IMR-90 (cell line): Measurements from ENCODE around the gene RAPGEF5. TPM values are rescaled to one million over a fixed set of nuclear protein-coding genes. Genes with fewer than 3 reads are reported as not detected.

Source experiments
- ATAC-seq: fragments of 200-7000 bp; cut with Tn5 transposase; 2 replicates; pipeline ENCODE4 v1.9.1; 2020; ENCODE audit warnings: low read depth, mild to moderate bottlenecking, moderate library complexity
- BruUV-seq: library from RNA; stranded (reverse); fragments of 400-500 nt; replicated peaks from 2 replicates; lab custom pipeline; 2021; lab: Mats Ljungman, UMichigan
- CTCF ChIA-PET: fragments of 300-600 bp; formaldehyde crosslinking; extraction: SDS; loops from one replicate; lab custom pipeline; 2021; ENCODE audit warnings: antibody characterized with exemption; lab: Yijun Ruan, JAX
- POLR2A ChIA-PET: fragments of 300-600 bp; sonication (Branson Sonifier 250); formaldehyde crosslinking; loops from one replicate; lab custom pipeline; 2022; ENCODE audit warnings: antibody characterized with exemption; ENCODE audit not compliant: unreplicated experiment; lab: Charles Lee
- DNase-seq: peaks from one replicate; pipeline ENCODE4 v3.0.0; 2013
- H2AFZ ChIP-seq: replicated peaks from 2 replicates; pipeline ENCODE3; 2013; ENCODE audit warnings: low read length, mild to moderate bottlenecking; ENCODE audit not compliant: poor library complexity
- H2AK5ac ChIP-seq: 2 replicates; pipeline ENCODE4 v1.6.1; 2013; ENCODE audit warnings: low read depth, low read length, inconsistent platforms
- H2AK9ac ChIP-seq: replicated peaks from 2 replicates; pipeline ENCODE3; 2013; ENCODE audit warnings: mild to moderate bottlenecking, low read depth, low read length, moderate library complexity; ENCODE audit not compliant: poor library complexity
- H2BK120ac ChIP-seq: 2 replicates; pipeline ENCODE4 v1.6.1; 2013; ENCODE audit warnings: low read depth, low read length, inconsistent platforms
- H2BK15ac ChIP-seq: 3 replicates; pipeline ENCODE4 v1.6.1; 2013; ENCODE audit warnings: low read depth, low read length, inconsistent platforms
- H2BK20ac ChIP-seq: 2 replicates; pipeline ENCODE4 v1.6.1; 2013; ENCODE audit warnings: low read depth, mild to moderate bottlenecking, inconsistent platforms, low read length, moderate library complexity
- H2BK5ac ChIP-seq: 2 replicates; pipeline ENCODE4 v1.6.1; 2013; ENCODE audit warnings: mild to moderate bottlenecking, low read depth, low read length, inconsistent platforms; ENCODE audit not compliant: poor library complexity, severe bottlenecking
- H3K14ac ChIP-seq: replicated peaks from 2 replicates; pipeline ENCODE4 v1.6.1; 2013; ENCODE audit warnings: low read depth, low read length, inconsistent platforms
- H3K18ac ChIP-seq: 2 replicates; pipeline ENCODE4 v1.6.1; 2013; ENCODE audit warnings: low read depth, low read length, control low read depth
- H3K23ac ChIP-seq: 2 replicates; pipeline ENCODE4 v1.6.1; 2013; ENCODE audit warnings: low read depth, low read length, inconsistent platforms
- H3K27ac ChIP-seq: 2 replicates; pipeline ENCODE4 v1.5.1; 2013; ENCODE audit warnings: mild to moderate bottlenecking, control low read depth, low read length; ENCODE audit not compliant: insufficient read depth
- H3K27me3 ChIP-seq: 2 replicates; pipeline ENCODE4 v1.6.1; 2013; ENCODE audit warnings: low read length; ENCODE audit not compliant: control insufficient read depth, insufficient read depth
- H3K36me3 ChIP-seq: 2 replicates; pipeline ENCODE4 v1.6.1; 2013; ENCODE audit warnings: low read length, mixed read lengths; ENCODE audit not compliant: control insufficient read depth, insufficient read depth
- H3K4ac ChIP-seq: 2 replicates; pipeline ENCODE4 v1.6.1; 2013; ENCODE audit warnings: low read depth, low read length, inconsistent platforms
- H3K4me1 ChIP-seq: 2 replicates; pipeline ENCODE4 v1.6.1; 2013; ENCODE audit warnings: low read length, mixed read lengths; ENCODE audit not compliant: control insufficient read depth, insufficient read depth
- H3K4me2 ChIP-seq: 2 replicates; pipeline ENCODE4 v1.6.1; 2013; ENCODE audit warnings: low read depth, mild to moderate bottlenecking, control low read depth, low read length, moderate library complexity
- H3K4me3 ChIP-seq: 2 replicates; pipeline ENCODE4 v1.5.1; 2013; ENCODE audit warnings: low read depth, mild to moderate bottlenecking, control low read depth, low read length, moderate library complexity; ENCODE audit not compliant: insufficient read depth
- H3K56ac ChIP-seq: 2 replicates; pipeline ENCODE4 v1.6.1; 2013; ENCODE audit warnings: low read length, inconsistent platforms; ENCODE audit not compliant: insufficient read depth; ENCODE audit errors: extremely low read depth
- H3K79me1 ChIP-seq, 2 experiments: 2 replicates each; pipeline ENCODE4 v1.6.1; 2013; ENCODE audit warnings: low read length in 2 of 2, inconsistent platforms in 1 of 2, low read depth in 1 of 2
- H3K9ac ChIP-seq: 2 replicates; pipeline ENCODE4 v1.6.1; 2013; ENCODE audit warnings: low read depth, low read length, control low read depth
- H3K9me1 ChIP-seq: 2 replicates; pipeline ENCODE4 v1.6.1; 2013; ENCODE audit warnings: low read length, inconsistent platforms; ENCODE audit not compliant: insufficient read depth
- H3K9me3 ChIP-seq: 2 replicates; pipeline ENCODE4 v1.6.1; 2013; ENCODE audit warnings: low read length; ENCODE audit not compliant: control insufficient read depth, insufficient read depth
- H4K20me1 ChIP-seq: 2 replicates; pipeline ENCODE4 v1.6.1; 2013; ENCODE audit warnings: low read length, inconsistent platforms; ENCODE audit not compliant: insufficient read depth
- H4K5ac ChIP-seq: 2 replicates; pipeline ENCODE4 v1.6.1; 2013; ENCODE audit warnings: mild to moderate bottlenecking, low read depth, low read length, control low read depth
- H4K8ac ChIP-seq, 2 experiments: 2 replicates each; pipeline ENCODE4 v1.6.1; 2013; ENCODE audit warnings: low read depth in 2 of 2, low read length in 2 of 2, control low read depth in 1 of 2, inconsistent platforms in 1 of 2
- H4K91ac ChIP-seq: 2 replicates; pipeline ENCODE4 v1.6.1; 2013; ENCODE audit warnings: low read depth, low read length, inconsistent platforms; ENCODE audit not compliant: insufficient read depth
- BHLHE40 ChIP-seq: fragments of 150-350 bp; IDR thresholded peaks from 2 replicates; pipeline ENCODE4 v1.6.1; 2016; ENCODE audit warnings: mild to moderate bottlenecking, low read depth, low read length
- MAFK ChIP-seq: IDR thresholded peaks from 2 replicates; pipeline ENCODE4 v1.6.1; 2012; ENCODE audit warnings: low read depth, low read length, improper control_type of control experiment
- NFE2L2 ChIP-seq: fragments of 150-350 bp; IDR thresholded peaks from 2 replicates; pipeline ENCODE4 v1.6.1; 2016; ENCODE audit warnings: low read depth, mild to moderate bottlenecking, low read length
- RFX5 ChIP-seq: IDR thresholded peaks from 2 replicates; pipeline ENCODE4 v1.8.0; 2012; ENCODE audit warnings: low read depth, mild to moderate bottlenecking, low read length, moderate library complexity
- WGBS, 2 experiments: methylation state at CpG; one replicate each; pipeline versions ENCODE4 v1.1.5 to v1.1.7; 2013; ENCODE audit warnings: missing lambda C conversion rate in 2 of 2; ENCODE audit not compliant: insufficient read length in 1 of 2; ENCODE audit errors: extremely low coverage in 2 of 2; 5-methylcytosine and 5-hydroxymethylcytosine counted together
- dilution Hi-C: fragments of 300-500 bp; cut with HindIII; formaldehyde crosslinking; loops from one replicate; pipeline ENCODE4 v1.14.3; 2018; ENCODE audit warnings: low sequenced_read_pairs; ENCODE audit not compliant: unreplicated experiment
- in situ Hi-C: fragments of 300-500 bp; cut with MboI; formaldehyde crosslinking; loops from 3 replicates; pipeline ENCODE4 v1.14.3; 2019; ENCODE audit warnings: low sequenced_read_pairs, inconsistent platforms, mixed read lengths
- intact Hi-C: fragments of 100-400 bp; cut with micrococcal nuclease; formaldehyde crosslinking; loops from 2 replicates; pipeline ENCODE4 v1.10.0; 2022
- polyA plus RNA-seq, 3 experiments: library from polyadenylated mRNA; depleted of rRNA; stranded (reverse); fragments of >200 nt; gene quantifications; 2 replicates each; pipeline ENCODE4 v1.2.3, GENCODE V29; 2012; ENCODE audit warnings: low replicate concordance in 1 of 3
- total RNA-seq: library from RNA; depleted of rRNA; stranded (reverse); fragments of >200 nt; gene quantifications from 2 replicates; pipeline ENCODE4 v1.2.3, GENCODE V29; 2012
- TF ChIP-seq, protein P1 (sequence below): conservative IDR thresholded peaks from 2 replicates; pipeline ENCODE4 v1.5.1; 2012; ENCODE audit warnings: mild to moderate bottlenecking, low read depth, low read length, improper control_type of control experiment

Gene RAPGEF5
- total and polyA plus RNA-seq, 2 of the 4 experiments (the other 2 are of a cell fraction), result 0.05 to 0.18 TPM

DNA sequence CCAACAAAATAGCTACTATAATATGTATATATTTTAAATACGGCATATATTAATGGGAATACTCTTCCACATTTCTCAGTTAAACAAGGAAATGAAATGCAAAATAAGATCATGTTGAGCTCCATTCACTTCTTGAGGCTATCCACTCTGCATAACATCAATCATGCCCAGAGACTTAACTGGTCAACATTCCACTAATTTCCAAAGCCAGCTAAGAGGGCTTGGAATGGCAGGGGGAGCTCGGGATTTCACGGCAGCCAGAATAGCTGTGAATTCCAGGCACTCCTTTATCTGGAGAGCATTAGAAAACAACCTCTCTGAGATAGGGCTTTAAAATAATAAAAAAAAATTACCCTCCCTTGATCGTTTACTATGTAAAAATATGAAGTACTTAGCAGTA lies 216.4 kb downstream of the RAPGEF5 start:
- dilution Hi-C loops, result no loop called here
- H2BK5ac ChIP-seq, result no peak overlapping the region

More for the DNA sequence above, 216.4 kb downstream of the RAPGEF5 start:
- Histone ChIP-seq H3K4me2 (no peak overlapping the region), H2AFZ (no peak overlapping the region), H4K5ac (no peak overlapping the region), H3K27me3 (no peaks in the 10 kb centered on the region; the same call in 1 of the 2 replicates), H3K56ac (no peak overlapping the region), H3K79me1 (no peaks in the 10 kb centered on the region), H3K14ac (no peak overlapping the region), H3K36me3 (no peaks in the 10 kb centered on the region), H3K27ac (no peak overlapping the region), H4K20me1 (no peaks in the 10 kb centered on the region), H3K4ac (no peak overlapping the region), H4K91ac (no peak overlapping the region), H3K4me1 (no peaks in the 10 kb centered on the region), H3K9me1 (no peaks in the 10 kb centered on the region), H3K18ac (no peak overlapping the region), H3K4me3 (no peak overlapping the region), H3K9ac (no peak overlapping the region), H3K23ac (no peak overlapping the region), H2BK120ac (no peak overlapping the region), H2AK5ac (no peak overlapping the region), H3K9me3 (no peaks in the 10 kb centered on the region), H4K8ac (no peak overlapping the region), H2AK9ac (no peak overlapping the region), H2BK20ac (no peak overlapping the region), H2BK15ac (no peak overlapping the region)
- DNase-seq (no peak), ATAC-seq (no peak)
- intact Hi-C loops, result no loop called here
- WGBS, 2 experiments, result no CpG with 5 or more reads among the region's 4 CpGs
- POLR2A ChIA-PET, result no interaction called here
- no TSS peak for BruUV-seq
- in situ Hi-C loops, result no loop called here
- CTCF ChIA-PET, result no interaction called here
- no peak for TF ChIP-seq RFX5
- no peak for TF ChIP-seq BHLHE40
- TF ChIP-seq, protein P1, sequence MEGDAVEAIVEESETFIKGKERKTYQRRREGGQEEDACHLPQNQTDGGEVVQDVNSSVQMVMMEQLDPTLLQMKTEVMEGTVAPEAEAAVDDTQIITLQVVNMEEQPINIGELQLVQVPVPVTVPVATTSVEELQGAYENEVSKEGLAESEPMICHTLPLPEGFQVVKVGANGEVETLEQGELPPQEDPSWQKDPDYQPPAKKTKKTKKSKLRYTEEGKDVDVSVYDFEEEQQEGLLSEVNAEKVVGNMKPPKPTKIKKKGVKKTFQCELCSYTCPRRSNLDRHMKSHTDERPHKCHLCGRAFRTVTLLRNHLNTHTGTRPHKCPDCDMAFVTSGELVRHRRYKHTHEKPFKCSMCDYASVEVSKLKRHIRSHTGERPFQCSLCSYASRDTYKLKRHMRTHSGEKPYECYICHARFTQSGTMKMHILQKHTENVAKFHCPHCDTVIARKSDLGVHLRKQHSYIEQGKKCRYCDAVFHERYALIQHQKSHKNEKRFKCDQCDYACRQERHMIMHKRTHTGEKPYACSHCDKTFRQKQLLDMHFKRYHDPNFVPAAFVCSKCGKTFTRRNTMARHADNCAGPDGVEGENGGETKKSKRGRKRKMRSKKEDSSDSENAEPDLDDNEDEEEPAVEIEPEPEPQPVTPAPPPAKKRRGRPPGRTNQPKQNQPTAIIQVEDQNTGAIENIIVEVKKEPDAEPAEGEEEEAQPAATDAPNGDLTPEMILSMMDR, result no peak
- no peak for TF ChIP-seq MAFK
- TF ChIP-seq NFE2L2, result no peak
